ENCODE data around the gene RGL3.
"Not testable (repeated sequence)": the region's sequence is repeated elsewhere in the genome, so short reads cannot be mapped to it uniquely, and the experiment has no call there.

RGL3 gene, protein sequence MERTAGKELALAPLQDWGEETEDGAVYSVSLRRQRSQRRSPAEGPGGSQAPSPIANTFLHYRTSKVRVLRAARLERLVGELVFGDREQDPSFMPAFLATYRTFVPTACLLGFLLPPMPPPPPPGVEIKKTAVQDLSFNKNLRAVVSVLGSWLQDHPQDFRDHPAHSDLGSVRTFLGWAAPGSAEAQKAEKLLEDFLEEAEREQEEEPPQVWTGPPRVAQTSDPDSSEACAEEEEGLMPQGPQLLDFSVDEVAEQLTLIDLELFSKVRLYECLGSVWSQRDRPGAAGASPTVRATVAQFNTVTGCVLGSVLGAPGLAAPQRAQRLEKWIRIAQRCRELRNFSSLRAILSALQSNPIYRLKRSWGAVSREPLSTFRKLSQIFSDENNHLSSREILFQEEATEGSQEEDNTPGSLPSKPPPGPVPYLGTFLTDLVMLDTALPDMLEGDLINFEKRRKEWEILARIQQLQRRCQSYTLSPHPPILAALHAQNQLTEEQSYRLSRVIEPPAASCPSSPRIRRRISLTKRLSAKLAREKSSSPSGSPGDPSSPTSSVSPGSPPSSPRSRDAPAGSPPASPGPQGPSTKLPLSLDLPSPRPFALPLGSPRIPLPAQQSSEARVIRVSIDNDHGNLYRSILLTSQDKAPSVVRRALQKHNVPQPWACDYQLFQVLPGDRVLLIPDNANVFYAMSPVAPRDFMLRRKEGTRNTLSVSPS

DNA sequence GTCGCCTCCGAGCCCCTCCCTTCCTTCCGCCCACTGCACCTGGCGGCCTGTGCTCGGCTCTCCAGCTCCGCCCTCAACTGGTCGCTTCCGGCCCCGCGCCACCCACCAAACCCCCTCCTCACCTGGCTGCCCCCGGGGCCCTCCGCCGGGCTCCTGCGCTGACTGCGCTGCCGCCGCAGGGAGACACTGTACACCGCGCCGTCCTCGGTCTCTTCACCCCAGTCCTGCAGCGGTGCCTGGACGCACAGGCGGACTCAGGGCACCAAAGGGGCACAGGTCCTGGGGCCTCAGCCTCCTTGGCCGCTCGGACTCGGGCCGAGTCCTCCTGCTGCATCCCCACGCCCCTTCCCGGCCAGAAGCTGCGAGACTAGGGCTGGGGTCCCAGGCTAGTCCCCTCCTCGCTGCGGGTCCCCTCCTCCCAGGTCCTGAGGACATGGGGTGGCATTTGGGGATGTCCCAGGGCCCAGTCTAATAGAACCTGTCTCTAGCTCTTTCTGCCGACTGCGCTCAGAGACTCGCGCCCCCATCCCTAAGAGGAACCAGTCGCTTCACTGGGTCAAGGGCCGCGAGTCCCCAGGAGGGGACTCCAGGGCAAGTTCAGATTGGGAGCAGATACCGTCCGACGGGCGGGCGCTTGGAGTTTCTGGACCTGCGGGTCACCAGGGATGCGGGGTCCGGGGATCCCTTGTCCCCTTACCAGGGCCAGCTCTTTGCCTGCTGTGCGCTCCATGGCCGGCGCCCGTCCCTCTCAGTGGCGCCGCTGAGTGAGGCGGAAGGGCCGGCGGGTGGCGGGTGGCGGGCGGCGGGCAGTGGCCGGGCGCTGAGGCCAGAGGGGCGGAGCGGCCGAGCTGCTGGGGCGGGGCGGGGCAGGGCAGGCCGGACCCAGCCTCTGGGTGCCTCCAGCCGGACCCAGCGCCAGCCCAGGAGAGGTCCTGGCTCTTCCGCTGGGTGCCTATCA, at the start of gene RGL3:
TSS of gene RGL3 (minus strand) at position 766 of the 958 bp plus-strand sequence. CDS start at position 730, 36 bp downstream.
- DNase-seq (ENCODE audit: low read depth): no peak

DNA sequence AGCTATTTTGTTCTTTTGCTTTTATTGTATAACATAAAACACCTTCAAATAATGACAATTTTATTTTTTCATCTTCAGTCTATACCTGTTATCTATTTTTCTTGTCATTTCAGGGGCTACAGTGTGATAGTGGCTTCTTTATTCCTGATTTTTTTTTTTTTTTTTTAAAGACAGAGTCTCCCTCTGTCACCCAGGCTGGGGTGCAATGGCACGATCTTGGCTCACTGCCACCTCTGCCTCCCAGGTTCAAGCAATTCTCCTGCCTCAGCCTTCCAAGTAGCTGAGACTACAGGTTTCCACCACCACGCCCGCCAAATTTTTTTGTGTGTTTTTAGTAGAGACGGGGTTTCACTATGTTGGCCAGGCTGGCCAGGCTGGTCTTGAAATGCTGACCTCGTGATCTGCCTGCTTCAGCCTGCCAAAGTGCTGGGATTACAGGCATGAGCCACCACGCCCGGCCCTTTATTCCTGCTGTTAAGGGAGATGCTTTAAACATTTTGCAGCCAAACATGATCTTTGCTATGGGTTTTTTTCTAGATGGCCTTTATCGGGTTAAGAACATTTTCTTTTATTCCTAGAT, 49.2 kb upstream of the RGL3 start:
- not testable (repeated sequence) for DNase-seq (ENCODE audit: low read depth)

DNA sequence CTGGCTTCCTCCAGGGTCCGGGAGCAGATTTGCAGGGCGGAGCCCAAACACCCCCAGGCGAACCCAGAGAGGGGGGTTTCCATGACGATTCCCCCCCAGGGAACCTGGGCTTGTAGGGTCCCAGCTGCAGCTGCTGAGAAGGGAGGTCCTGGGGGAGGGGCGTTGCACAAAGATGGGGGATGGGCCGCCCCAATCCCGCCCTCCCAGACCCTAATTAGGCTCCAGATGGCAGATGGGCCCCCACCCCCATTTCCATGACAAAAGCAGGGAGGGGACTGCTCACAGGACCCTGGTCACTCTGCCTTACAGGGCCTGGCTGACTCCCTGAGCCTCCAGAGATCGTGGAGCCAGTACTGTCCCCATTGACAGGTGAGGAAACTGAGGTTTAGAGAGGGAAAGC, 46.5 kb upstream of the RGL3 start:
- DNase-seq (ENCODE audit: low read depth): no peak

DNA sequence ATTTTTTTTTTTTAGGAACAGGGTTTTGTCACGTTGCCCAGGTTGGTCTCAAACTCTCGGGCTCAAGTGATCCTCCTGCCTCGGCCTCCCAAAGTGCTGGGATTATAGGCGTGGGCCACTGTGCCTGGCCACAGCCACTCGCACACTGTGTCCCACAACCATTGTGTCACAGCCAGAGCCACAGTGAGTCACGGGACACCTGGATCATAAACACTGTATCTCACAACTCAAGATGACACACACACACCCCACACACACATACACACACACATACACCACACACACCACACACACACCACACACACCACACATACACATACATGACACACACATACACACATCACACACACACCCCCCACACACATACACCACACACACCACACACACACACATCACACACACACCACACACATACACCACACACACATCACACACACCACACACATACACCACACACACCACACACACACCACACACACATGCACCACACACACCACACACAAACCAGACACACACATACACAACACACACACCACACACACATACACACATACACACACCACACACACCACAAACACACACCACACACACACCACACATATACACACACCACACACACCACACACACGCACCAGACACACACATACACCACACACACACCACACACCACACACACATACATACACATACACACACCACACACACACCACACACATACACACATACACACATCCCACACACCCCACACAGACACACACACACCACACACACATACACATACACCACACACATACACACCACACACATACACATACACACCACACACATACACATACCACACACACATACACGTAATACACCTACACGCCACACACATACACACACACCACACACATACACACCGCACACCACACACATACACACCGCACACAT, 45.5 kb upstream of the RGL3 start:
- no peak for DNase-seq (ENCODE audit: low read depth)

DNA sequence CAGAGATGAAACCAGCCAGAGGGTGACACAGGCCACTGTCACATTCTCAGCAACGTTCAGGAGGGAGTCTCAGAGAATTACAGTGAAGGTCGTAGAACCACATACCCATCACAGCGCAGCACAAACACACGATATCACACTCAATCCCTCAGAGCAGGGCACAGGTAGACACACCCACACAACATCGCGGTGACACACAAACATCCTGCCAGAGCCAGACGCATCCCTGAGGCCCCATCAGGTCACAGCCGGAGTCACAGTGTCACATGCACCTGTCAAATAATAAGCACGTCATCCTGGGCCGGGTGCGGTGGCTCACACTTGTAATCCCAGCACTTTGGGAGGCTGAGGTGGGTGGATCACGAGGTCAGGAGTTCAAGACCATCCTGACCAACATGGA, 44.3 kb upstream of the RGL3 start:
- no peak for DNase-seq (ENCODE audit: low read depth)

DNA sequence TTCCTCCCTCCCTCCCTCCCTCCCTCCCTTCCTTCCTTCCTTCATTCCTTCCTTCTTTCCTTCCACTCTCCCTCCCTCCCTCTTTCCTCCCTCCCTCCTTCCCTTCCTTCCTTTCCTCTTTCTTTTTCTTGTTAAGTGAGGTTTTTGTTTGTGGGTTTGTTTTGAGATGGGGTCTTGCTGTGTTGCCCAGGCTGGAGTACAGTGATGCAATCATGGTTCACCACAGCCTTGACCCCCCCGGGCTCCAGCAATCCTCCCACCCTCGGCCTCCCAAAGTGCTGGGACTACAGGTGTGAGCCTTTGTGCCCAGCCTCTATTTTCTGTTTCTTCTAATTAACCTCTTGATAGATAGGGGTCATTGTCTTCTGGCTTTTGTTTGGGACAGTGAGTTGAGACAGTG, 42.3 kb upstream of the RGL3 start:
- no peak for DNase-seq (ENCODE audit: low read depth)

DNA sequence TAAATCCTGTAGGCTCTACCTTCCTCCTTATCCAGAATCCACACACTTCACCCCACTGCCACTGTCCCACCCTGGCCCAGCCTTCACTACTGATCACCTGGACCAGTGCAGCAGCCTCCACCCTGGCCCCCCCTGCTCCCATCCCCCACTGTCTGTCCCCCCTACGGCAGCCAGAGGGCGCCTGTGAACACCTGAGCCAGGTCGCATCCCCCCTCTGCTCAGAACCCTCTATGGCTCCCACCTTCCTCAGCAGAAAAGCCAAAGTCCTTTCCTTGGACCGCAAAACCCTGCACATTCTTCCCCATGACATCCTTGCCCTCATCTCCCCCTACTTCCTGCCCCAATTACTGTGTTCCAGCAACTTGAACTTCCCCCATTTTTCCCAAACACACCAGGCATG, 41.1 kb upstream of the RGL3 start:
- DNase-seq (ENCODE audit: low read depth): no peak

DNA sequence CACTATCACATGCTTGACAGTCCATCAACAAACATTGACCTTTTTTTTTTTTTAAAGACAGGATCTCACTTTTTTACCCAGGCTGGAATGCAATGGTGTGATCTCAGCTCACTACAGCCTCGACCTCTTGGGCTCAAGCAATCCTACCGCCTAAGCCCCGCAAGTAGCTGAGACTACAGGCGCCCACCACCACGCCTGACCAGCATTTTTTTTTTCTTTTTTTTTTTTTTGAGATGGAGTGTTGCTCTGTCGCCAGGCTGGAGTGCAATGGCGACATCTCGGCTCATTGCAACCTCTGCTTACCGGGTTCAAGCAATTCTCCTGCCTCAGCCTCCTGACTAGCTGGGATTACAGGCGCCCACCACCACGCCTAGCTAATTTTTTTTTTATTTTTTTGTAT, 39.8 kb upstream of the RGL3 start:
- DNase-seq (ENCODE audit: low read depth): not testable (repeated sequence)

DNA sequence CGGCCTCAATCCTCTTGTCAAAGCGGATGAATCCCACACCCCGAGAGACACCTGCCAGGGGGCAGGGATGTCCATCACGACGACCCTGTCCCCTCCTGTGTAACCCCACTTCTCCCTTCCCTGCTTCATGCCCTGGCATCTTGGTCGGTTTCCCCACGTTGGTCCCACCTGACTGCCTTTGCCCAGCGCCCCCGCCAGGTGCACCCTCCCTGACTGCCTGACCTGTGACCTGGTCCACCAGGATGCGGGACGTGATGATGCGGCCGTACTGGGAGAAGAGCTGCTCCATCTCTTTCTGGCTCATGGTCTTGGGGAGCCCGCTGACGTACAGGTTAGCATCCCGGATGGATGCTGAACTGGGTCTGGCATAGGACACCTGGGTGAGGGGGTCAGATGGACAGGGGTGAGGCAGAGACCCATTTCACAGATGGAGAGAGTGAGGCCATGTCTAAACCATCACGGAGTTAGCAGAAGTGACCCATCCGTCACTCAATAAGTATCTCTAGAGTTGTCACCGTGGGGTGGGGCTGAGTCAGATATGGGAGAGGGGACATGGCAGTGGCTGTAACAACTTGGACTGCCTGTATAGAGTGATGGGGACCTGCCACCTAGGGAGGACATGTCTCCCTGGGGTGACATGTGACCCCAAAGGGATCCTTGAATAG, 39.3 kb upstream of the RGL3 start:
- no peak for DNase-seq (ENCODE audit: low read depth)

DNA sequence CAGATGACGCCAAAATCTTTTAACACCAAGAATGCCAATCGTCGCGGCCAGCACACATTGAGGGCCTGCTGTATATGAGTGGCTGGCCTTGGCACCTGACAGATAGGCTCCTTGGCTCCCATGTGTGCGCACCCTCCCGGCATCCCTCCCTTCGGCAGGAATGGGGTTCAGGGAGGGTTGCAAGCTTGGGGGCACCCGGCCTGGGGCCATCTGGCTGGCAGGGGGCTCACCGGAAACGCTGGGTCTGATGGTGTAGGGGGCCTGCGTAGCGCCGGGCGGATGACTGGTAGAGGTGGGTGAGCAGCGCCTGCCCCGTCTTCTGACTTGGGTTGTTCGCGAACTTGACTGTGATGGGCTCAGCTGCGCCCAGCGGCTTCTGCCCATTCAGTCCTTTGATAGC, 38.7 kb upstream of the RGL3 start:
- no peak for DNase-seq (ENCODE audit: low read depth)

DNA sequence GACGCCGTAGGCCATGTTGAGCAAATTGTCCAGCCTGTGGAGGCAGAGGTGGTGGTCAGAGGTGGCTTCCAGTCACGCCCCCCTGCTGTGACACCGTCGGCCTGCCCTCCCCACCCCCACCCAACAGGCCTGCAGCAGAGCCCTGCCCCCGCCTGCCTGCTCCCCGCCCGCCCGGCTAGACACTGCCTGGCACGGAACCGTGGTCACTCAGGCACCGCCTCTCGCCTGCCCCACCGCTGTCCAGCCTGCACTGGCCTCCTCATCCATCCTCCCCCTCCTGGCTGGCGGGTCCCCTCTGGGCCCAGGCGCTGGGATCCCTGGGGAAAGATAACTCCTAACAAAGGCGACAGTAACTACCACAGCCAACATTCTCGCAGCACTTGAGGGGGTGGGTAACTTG, 38.0 kb upstream of the RGL3 start:
- DNase-seq (ENCODE audit: low read depth): no peak

DNA sequence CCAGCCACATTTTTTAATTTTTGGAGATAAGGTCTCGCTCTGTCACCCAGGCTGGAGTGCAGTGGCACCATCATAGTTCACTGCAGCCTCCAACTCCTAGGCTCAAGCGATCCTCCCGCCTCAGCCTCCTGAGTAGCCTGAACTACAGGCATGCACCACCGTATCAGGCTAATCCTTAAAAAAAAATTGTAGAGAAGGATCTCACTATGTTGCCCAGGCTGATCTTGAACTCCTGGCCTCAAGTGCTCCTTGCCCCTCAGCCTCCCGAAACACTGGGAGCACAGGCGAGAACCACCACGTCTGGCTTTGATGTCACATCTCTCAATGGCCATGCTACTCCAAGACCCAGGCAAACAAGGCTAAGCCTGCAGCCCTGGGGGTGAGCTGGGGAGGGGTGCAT, 37.5 kb upstream of the RGL3 start:
- no peak for DNase-seq (ENCODE audit: low read depth)

DNA sequence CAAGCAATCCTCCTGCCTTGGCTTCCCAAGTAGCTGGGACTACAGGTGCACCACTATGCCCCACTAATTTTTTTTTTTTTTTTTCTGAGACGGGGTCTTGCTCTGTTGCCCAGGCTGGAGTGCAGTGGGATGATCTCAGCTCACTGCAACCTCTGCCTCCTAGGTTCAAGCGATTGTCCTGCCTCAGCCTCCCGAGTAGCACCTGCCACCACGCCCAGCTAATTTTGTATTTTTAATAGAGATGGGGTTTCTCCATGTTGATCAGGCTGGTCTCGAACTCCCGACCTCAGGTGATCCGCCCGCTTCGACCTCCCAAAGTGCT, 36.1 kb upstream of the RGL3 start:
- not testable (repeated sequence) for DNase-seq (ENCODE audit: low read depth)

DNA sequence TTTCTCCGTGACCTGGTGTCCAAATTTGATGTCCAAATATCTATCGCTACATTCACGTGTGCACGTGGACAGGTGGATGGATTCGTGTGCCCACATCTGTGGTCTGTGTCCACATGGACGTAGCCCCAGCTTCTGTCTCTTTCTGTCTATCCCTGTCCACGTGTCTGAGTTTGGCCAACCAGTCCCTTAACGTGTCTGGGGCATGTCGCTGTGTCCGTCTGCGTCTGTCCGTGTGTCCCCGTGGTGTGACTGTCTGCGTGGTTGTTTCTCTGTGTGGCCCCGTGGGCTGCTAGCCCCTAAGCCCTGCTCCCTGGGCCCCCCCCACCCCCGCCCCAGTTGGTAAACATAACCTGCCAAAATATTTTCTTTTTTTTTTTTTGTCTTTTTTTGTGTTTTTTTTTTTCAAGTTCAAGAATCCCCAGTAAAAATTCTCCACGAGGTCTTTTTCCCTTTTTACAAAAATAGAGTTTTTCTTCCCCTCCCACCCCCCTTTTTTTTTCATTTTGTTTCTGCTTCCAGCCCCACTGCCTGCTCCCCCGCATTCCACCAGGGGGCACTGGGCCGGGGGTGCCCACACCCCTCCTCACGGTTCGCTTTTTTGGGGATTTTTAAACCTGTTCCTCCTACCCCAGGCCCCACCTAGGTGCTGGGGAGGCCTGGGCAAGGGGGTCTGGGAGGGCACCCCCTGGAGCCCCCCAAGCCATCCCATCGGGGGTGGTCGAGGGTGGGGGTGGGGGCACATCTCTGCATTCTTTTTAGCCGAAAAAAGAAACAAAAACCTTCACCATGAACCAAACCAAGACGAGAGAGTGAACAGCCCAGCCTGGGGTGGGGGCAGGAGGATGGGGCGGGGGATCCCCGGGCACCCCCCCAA, 34.6 kb upstream of the RGL3 start:
- no peak for DNase-seq (ENCODE audit: low read depth)

DNA sequence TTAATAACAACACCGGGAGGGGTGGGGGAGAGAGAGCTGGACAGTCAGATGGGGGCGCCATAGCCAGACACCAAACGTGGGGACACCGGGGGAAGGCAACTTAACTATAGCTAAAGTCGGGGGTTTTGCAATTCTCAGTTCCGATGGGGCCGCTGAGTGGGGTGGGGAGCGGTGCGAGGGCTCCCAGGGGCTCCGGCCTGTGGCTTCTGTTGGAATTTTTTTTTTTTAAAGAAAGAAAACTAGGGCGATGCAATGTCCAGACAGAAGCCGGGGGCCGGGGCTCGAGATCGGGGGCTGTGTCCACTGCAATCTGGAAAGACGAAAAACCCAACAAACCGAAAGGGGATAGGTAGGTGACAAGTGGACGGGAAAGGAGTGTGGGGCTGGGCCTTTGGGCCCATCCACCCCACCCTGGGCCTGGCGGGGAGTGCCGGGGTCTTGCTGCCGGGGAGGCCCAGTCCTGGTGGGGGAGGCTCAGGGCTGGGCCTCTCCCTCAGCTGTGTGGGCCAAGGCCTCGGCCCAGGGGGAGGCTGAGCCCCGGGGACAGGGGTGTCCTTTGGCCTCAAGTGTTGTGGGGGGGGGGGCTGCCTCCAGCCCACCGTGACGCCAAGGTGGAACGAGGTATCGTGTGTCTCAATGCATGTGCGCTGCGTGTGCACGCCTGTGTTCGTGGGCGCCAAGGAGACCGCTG, 33.7 kb upstream of the RGL3 start:
- DNase-seq (ENCODE audit: low read depth): no peak

DNA sequence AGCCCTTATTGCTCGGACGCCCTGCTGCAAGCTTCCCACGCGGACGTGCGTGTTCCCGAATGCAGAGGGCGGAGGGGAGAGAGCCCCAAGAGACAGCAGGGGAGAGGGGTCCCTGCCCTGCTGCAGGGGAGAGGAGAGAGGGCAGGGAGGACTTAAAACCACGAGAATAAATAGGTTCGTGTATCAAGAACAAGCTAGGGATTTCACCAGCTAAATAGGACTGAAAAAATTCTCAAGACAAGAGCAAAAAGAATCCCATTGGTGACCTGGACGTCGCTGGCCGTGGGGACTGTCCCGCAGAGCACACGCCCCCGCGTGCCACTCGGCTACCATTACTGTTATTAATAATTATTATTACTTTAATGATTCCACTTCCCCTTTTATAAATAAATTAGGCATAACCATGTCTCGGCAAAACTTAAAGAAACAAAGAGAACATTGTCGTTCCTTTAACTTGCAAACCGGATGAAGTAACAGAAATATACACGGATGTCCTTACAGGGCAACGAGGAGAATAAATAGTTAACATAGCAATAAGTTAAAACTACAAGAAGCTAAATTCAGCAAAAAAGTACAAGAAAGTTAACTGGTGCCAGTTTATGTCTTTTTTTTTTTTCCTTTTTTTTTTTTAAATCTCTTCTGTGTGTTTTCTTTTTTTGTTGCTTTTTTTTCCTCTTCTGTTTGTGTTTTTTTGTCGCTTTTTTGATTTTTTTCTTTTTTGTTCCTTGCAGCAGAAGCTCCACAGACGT, 32.9 kb upstream of the RGL3 start:
- no peak for DNase-seq (ENCODE audit: low read depth)

DNA sequence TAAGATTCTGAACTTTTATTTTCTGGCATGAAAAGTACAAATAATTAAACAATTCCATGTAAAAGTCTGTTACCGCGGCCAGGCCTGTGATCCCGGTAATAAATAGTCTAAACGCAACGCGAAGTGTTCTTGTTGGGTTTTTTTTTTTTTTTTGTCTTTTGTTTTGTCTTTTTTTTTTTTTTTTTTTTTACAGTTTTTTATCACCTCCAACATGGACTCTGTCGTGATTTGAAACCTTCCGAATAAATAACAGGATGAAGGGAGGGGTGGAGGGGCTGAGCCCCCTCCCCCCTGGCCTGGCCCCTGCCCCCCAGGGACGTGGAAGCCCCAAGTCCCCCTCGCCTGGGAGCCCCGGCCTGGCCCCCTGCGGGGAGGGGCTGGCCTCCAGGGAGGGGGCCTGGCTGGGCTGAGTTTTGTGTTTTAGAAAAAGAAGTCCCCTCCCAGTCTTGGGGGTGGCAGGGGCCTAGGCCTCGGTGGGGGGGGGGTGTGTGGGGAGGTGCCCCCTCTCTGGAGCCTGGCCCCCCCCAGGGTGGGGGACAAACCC, 32.3 kb upstream of the RGL3 start:
- no peak for DNase-seq (ENCODE audit: low read depth)
